SHP77 (cell line): ENCODE results near the gene TAF11L2.
"Not testable (repeated sequence)": the region's sequence is repeated elsewhere in the genome, so short reads cannot be mapped to it uniquely, and the experiment has no call there.

Source experiments
- DNase-seq, 2 experiments: peaks; one replicate each; lab custom pipeline; 2025; lab: John Stamatoyannopoulos, UW

Gene TAF11L2

GRCh38 chr5:17497931-17498330 is at the start of gene TAF11L2:
TSS of gene TAF11L2 (plus strand) at chr5:17498231.
- not testable (repeated sequence) for DNase-seq

GRCh38 chr5:17448877-17449276 is 49.2 kb upstream of the TAF11L2 start:
- no peak for DNase-seq

GRCh38 chr5:17452936-17453335 is 45.1 kb upstream of the TAF11L2 start:
- DNase-seq, result no peak

- no peak for DNase-seq
These were observed 42.1 kb upstream of the TAF11L2 start for GRCh38 chr5:17455942-17456341.

GRCh38 chr5:17461793-17462192 is 36.2 kb upstream of the TAF11L2 start:
- no peak for DNase-seq

GRCh38 chr5:17463653-17464052 is 34.4 kb upstream of the TAF11L2 start:
- no peak for DNase-seq

- no peak for DNase-seq
These were observed 28.0 kb upstream of the TAF11L2 start for GRCh38 chr5:17470064-17470463.

- DNase-seq, result not testable (repeated sequence)
These were observed 23.0 kb upstream of the TAF11L2 start for GRCh38 chr5:17475064-17475463.

GRCh38 chr5:17477043-17477442 is 21.0 kb upstream of the TAF11L2 start:
- DNase-seq, result no peak

- no peak for DNase-seq
These were observed 20.3 kb upstream of the TAF11L2 start for GRCh38 chr5:17477573-17478265.

- no peak for DNase-seq
These were observed 16.7 kb upstream of the TAF11L2 start for GRCh38 chr5:17481378-17481777.

- no peak for DNase-seq
These were observed 15.2 kb upstream of the TAF11L2 start for GRCh38 chr5:17482790-17483189.

GRCh38 chr5:17486464-17487173 is 11.4 kb upstream of the TAF11L2 start:
- not testable (repeated sequence) for DNase-seq

GRCh38 chr5:17487174-17487512 is 10.9 kb upstream of the TAF11L2 start:
- no peak for DNase-seq

- not testable (repeated sequence) for DNase-seq
These were observed 6.8 kb upstream of the TAF11L2 start for GRCh38 chr5:17491257-17491656.

- DNase-seq, result no peak
These were observed 5.3 kb upstream of the TAF11L2 start for GRCh38 chr5:17492770-17493169.

GRCh38 chr5:17497446-17497845 is 585 bp upstream of the TAF11L2 start:
- DNase-seq, result no peak

- no peak for DNase-seq
These were observed 13.8 kb downstream of the TAF11L2 start for GRCh38 chr5:17511775-17512325.

- not testable (repeated sequence) for DNase-seq
These were observed 19.5 kb downstream of the TAF11L2 start for GRCh38 chr5:17517526-17517925.

- DNase-seq, result not testable (repeated sequence)
These were observed 20.0 kb downstream of the TAF11L2 start, which contains the start of gene TAF11L3 for GRCh38 chr5:17518067-17518466. TSS of gene TAF11L3 (plus strand) at chr5:17518367.

GRCh38 chr5:17519508-17519907 is 21.5 kb downstream of the TAF11L2 start:
- not testable (repeated sequence) for DNase-seq

GRCh38 chr5:17521501-17521900 is 23.5 kb downstream of the TAF11L2 start, which contains the start of gene TAF11L4:
TSS of gene TAF11L4 (plus strand) at chr5:17521801.
- not testable (repeated sequence) for DNase-seq

- DNase-seq, result not testable (repeated sequence)
These were observed 26.9 kb downstream of the TAF11L2 start, which contains the start of gene TAF11L5 for GRCh38 chr5:17524935-17525334. TSS of gene TAF11L5 (plus strand) at chr5:17525235.
